ENCODE measurements around the gene CTAG1B. TPM values are rescaled to one million over a fixed set of nuclear protein-coding genes. Genes with fewer than 3 reads are reported as not detected.
"Not testable (repeated sequence)": the region's sequence is repeated elsewhere in the genome, so short reads cannot be mapped to it uniquely, and the experiment has no call there.

Gene CTAG1B
- total RNA-seq, 1 donor from 2014 or later: not detected

GRCh38 chrX:154654372-154654771, 35.3 kb upstream of the CTAG1B start:
- Mint-ChIP-seq H3K36me3 (no peaks in the 10 kb centered on the region), H3K4me1 (no peaks in the 10 kb centered on the region), H3K27ac (no peak overlapping the region), H3K9me3 (peaks cover 19% of the 10 kb centered on the region), H3K27me3 (ENCODE audit: insufficient read depth, low read depth) (peaks cover 5% of the 10 kb centered on the region), H3K4me3 (no peak overlapping the region)
- Histone ChIP-seq H3K79me2 (ENCODE audit: low read depth) (no peaks in the 10 kb centered on the region), H3K4me2 (no peak overlapping the region), H3K36me3 (no peaks in the 10 kb centered on the region), H2AFZ (replicated peaks) (no peak overlapping the region), H3F3A (ENCODE audit: low read depth) (no peaks in the 10 kb centered on the region), H4K20me1 (ENCODE audit: low read depth) (no peaks in the 10 kb centered on the region), H3K27ac (no peak overlapping the region), H3K9ac (no peak overlapping the region), H3K4me3 (no peak overlapping the region), H3K9me3 (ENCODE audit: low read depth) (no peaks in the 10 kb centered on the region), H3K4me1 (no peaks in the 10 kb centered on the region), H3K27me3 (no peaks in the 10 kb centered on the region)
- TF ChIP-seq CTCF (IDR thresholded peaks at IDR 0.05) (no peak), EZH2 (IDR thresholded peaks at IDR 0.05) (no peak), EZH2phosphoT487 (IDR thresholded peaks at IDR 0.05) (no peak)
- DNase-seq (ENCODE audit: low spot score): no peak

- H3K9ac ChIP-seq; H3K79me2 ChIP-seq (ENCODE audit: low read depth); H3K27ac Mint-ChIP-seq; H3K4me1 ChIP-seq; H3K4me3 Mint-ChIP-seq; DNase-seq (ENCODE audit: low spot score); H3K27me3 Mint-ChIP-seq (ENCODE audit: insufficient read depth, low read depth); H4K20me1 ChIP-seq (ENCODE audit: low read depth); H3K4me1 Mint-ChIP-seq; H3K4me2 ChIP-seq; H3K27me3 ChIP-seq; H3F3A ChIP-seq (ENCODE audit: low read depth); H3K27ac ChIP-seq; H3K36me3 ChIP-seq; H3K9me3 ChIP-seq (ENCODE audit: low read depth); H3K36me3 Mint-ChIP-seq; H3K4me3 ChIP-seq; H2AFZ ChIP-seq (replicated peaks): not testable (repeated sequence)
- H3K9me3 Mint-ChIP-seq: peaks cover 17% of the 10 kb centered on the region
Observed at GRCh38 chrX:154653413-154653812, 34.3 kb upstream of the CTAG1B start, which contains the start of gene CTAG2. Gene CTAG2, minus strand, starts transcription at chrX:154653579. Its CDS starts 64 bp downstream, at chrX:154653515.

GRCh38 chrX:154653048-154653401, 33.9 kb upstream of the CTAG1B start:
- Histone ChIP-seq H3K9ac (no peak overlapping the region), H3K9me3 (ENCODE audit: low read depth) (no peaks in the 10 kb centered on the region), H3K79me2 (ENCODE audit: low read depth) (no peaks in the 10 kb centered on the region), H3K4me1 (no peaks in the 10 kb centered on the region), H3K4me3 (no peak overlapping the region), H2AFZ (replicated peaks) (no peak overlapping the region), H4K20me1 (ENCODE audit: low read depth) (no peaks in the 10 kb centered on the region), H3K27ac (no peak overlapping the region), H3F3A (ENCODE audit: low read depth) (no peaks in the 10 kb centered on the region), H3K27me3 (no peaks in the 10 kb centered on the region), H3K36me3 (no peaks in the 10 kb centered on the region), H3K4me2 (no peak overlapping the region)
- H3K36me3 Mint-ChIP-seq: no peaks in the 10 kb centered on the region
- H3K4me1 Mint-ChIP-seq: peaks cover 3% of the 10 kb centered on the region
- no peak overlapping the region for H3K27ac Mint-ChIP-seq
- peaks cover 17% of the 10 kb centered on the region for H3K9me3 Mint-ChIP-seq
- TF ChIP-seq CTCF (IDR thresholded peaks at IDR 0.05) (no peak), EZH2 (IDR thresholded peaks at IDR 0.05) (no peak), EZH2phosphoT487 (IDR thresholded peaks at IDR 0.05) (no peak)
- DNase-seq (ENCODE audit: low spot score): no peak
- H3K27me3 Mint-ChIP-seq (ENCODE audit: insufficient read depth, low read depth): peaks cover 2% of the 10 kb centered on the region
- H3K4me3 Mint-ChIP-seq: no peak overlapping the region

- H3K27ac ChIP-seq: no peak overlapping the region
- H3K4me3 ChIP-seq: no peak overlapping the region
- H3K9ac ChIP-seq: no peak overlapping the region
- H3K36me3 ChIP-seq: no peaks in the 10 kb centered on the region
- Mint-ChIP-seq H3K4me3 (no peak overlapping the region), H3K9me3 (peaks cover 17% of the 10 kb centered on the region), H3K4me1 (peaks cover 3% of the 10 kb centered on the region), H3K36me3 (no peaks in the 10 kb centered on the region), H3K27ac (no peak overlapping the region), H3K27me3 (ENCODE audit: insufficient read depth, low read depth) (peaks cover 2% of the 10 kb centered on the region)
- H3F3A ChIP-seq (ENCODE audit: low read depth): no peaks in the 10 kb centered on the region
- TF ChIP-seq EZH2phosphoT487 (IDR thresholded peaks at IDR 0.05) (no peak), EZH2 (IDR thresholded peaks at IDR 0.05) (no peak), CTCF (IDR thresholded peaks at IDR 0.05) (no peak)
- no peak overlapping the region for H2AFZ ChIP-seq (replicated peaks)
- no peaks in the 10 kb centered on the region for H3K9me3 ChIP-seq (ENCODE audit: low read depth)
- no peaks in the 10 kb centered on the region for H3K79me2 ChIP-seq (ENCODE audit: low read depth)
- no peaks in the 10 kb centered on the region for H3K27me3 ChIP-seq
- no peak overlapping the region for H3K4me2 ChIP-seq
- H4K20me1 ChIP-seq (ENCODE audit: low read depth): no peaks in the 10 kb centered on the region
- H3K4me1 ChIP-seq: no peaks in the 10 kb centered on the region
- DNase-seq (ENCODE audit: low spot score): no peak
Observed at GRCh38 chrX:154652311-154653047, 33.4 kb upstream of the CTAG1B start.
